Spleen (tissue), 11 donors: ENCODE results near the gene RDX. TPM values are rescaled to one million over a fixed set of nuclear protein-coding genes. Genes with fewer than 3 reads are reported as not detected.

ENCODE experiments used
- DNase-seq: peaks from one replicate; pipeline ENCODE4 v3.0.0-alpha.2; 2020
- H3K27ac ChIP-seq, 8 donors: fragments of 200-600 bp; sonication (generic) in 7 of 8; 1 replicate in 4 of 8; 2 replicates in 4 of 8; pipeline versions ENCODE4 v1.5.0 to v1.8.0; 2016 to 2021; ENCODE audit warnings: inconsistent platforms in 4 of 8, mild to moderate bottlenecking in 4 of 8, moderate library complexity in 1 of 8
- H3K27me3 ChIP-seq, 7 donors: fragments of 200-600 bp; sonication (generic) in 6 of 7; replicated peaks in 1 of 7; 1 replicate in 4 of 7; 2 replicates in 3 of 7; pipeline versions ENCODE4 v1.5.0 to v1.8.0; 2016 to 2021; ENCODE audit warnings: inconsistent platforms in 3 of 7, mild to moderate bottlenecking in 1 of 7
- H3K36me3 ChIP-seq, 6 donors: fragments of 200-600 bp; sonication (generic) in 5 of 6; 1 replicate in 4 of 6; 2 replicates in 2 of 6; pipeline versions ENCODE4 v1.5.0 to v1.8.0; 2016 to 2021; ENCODE audit warnings: inconsistent platforms in 2 of 6
- H3K4me1 ChIP-seq, 6 donors: fragments of 200-600 bp; sonication (generic) in 5 of 6; 1 replicate in 3 of 6; 2 replicates in 3 of 6; pipeline versions ENCODE4 v1.5.0 to v1.8.0; 2016 to 2021; ENCODE audit warnings: inconsistent platforms in 3 of 6
- H3K4me3 ChIP-seq, 8 donors: fragments of 200-600 bp; sonication (generic) in 7 of 8; 1 replicate in 4 of 8; 2 replicates in 4 of 8; pipeline versions ENCODE4 v1.5.0 to v1.8.0; 2016 to 2021; ENCODE audit warnings: inconsistent platforms in 4 of 8, mild to moderate bottlenecking in 4 of 8, moderate library complexity in 2 of 8
- H3K9me3 ChIP-seq, 8 donors: fragments of 200-600 bp; sonication (generic) in 7 of 8; 1 replicate in 4 of 8; 2 replicates in 4 of 8; pipeline versions ENCODE4 v1.5.0 to v1.8.0; 2016 to 2021; ENCODE audit warnings: inconsistent platforms in 4 of 8
- CTCF ChIP-seq, 11 experiments: fragments of 200-600 bp in 7 of 11; fragments of 450-650 bp in 4 of 11; sonication (generic) in 4 of 11; IDR thresholded peaks in 8 of 11; conservative IDR thresholded peaks in 3 of 11; 1 replicate in 7 of 11; 2 replicates in 4 of 11; pipeline versions ENCODE4 v1.4.0 to v1.8.0; 2016 to 2021; ENCODE audit warnings: antibody characterized with exemption in 11 of 11, inconsistent platforms in 4 of 11, mild to moderate bottlenecking in 1 of 11
- POLR2A ChIP-seq, 3 donors: fragments of 450-650 bp; IDR thresholded peaks; one replicate each; pipeline ENCODE4 v1.5.1; 2017; ENCODE audit warnings: antibody characterized with exemption in 3 of 3, mild to moderate bottlenecking in 1 of 3
- POLR2AphosphoS5 ChIP-seq, 3 donors: sonication (generic); formaldehyde crosslinking; IDR thresholded peaks; one replicate each; pipeline ENCODE4 v1.5.1; 2017; ENCODE audit warnings: antibody characterized with exemption in 3 of 3
- WGBS, 5 donors: extraction: QIAGEN DNeasy Blood & Tissue Kit in 3 of 5; methylation state at CpG; one replicate each; pipeline versions ENCODE4 v1.1.5 to v1.1.7; 2013 to 2018; 5-methylcytosine and 5-hydroxymethylcytosine counted together
- intact Hi-C: fragments of 100-400 bp; cut with DNase I; formaldehyde crosslinking; loops from one replicate; pipeline ENCODE4 v1.15.0; 2023; ENCODE audit warnings: low total_unique reads
- polyA plus RNA-seq, 3 donors: library from polyadenylated mRNA; stranded (reverse); fragments of 200-250 nt; gene quantifications; one replicate each; pipeline ENCODE4 v1.2.1, GENCODE V29; 2013
- total RNA-seq, 7 donors: library from RNA; depleted of rRNA in 3 of 7; stranded (reverse); fragments of >200 nt in 3 of 7; fragmentation: NEBNext Ultra II Directional in 4 of 7; extraction: Animal tissue kit (Norgen Biotek cat#: 25700) in 4 of 7; gene quantifications; one replicate each; pipeline versions ENCODE4 v1.1.0 to v1.2.1, GENCODE V29; 2016 to 2021
- donor health status: healthy with polysubstance abuse.
- donor health status: DM: no; HTN: no; CAD: no; lungs with moderate emphysema.
- donor health status: DM: no; HTN: no; CAD: no.
- donor health status: Bipolar disorder and iron deficiency.
- donor health status: healthy.
- donor health status: DM: no; HTN: no; CAD: no.
- donor health status: DM: yes; HTN: yes; CAD: no.

The RDX gene
- total and polyA plus RNA-seq, 10 donors = 11.7 to 138 (median 90.9) TPM

- no peak overlapping the region for H3K4me3 ChIP-seq
- H3K36me3 ChIP-seq = no peaks in the 10 kb centered on the region
- H3K9me3 ChIP-seq = no peaks in the 10 kb centered on the region
- TF ChIP-seq POLR2A (IDR thresholded peaks at IDR 0.05) (no peak), POLR2AphosphoS5 (IDR thresholded peaks at IDR 0.05) (no peak), CTCF (IDR thresholded peaks at IDR 0.05 in 8 of 11, conservative IDR thresholded peaks at IDR 0.05 in 3 of 11) (no peak)
- no peaks in the 10 kb centered on the region for H3K27me3 ChIP-seq
- no peak overlapping the region for H3K27ac ChIP-seq
- no peak for DNase-seq
- peaks cover 5 to 22% (median 11%) of the 10 kb centered on the region in 6 donors for H3K4me1 ChIP-seq
- 88 to 97% (median 95%) methylated on average over 4 of the region's 4 CpGs for WGBS, 5 donors
- intact Hi-C loops = no loop called here
Measured at GRCh38 chr11:110301577-110301976, 5.2 kb upstream of the RDX start.

GRCh38 chr11:110301032-110301431, 4.6 kb upstream of the RDX start:
- intact Hi-C loops = no loop called here
- H3K27me3 ChIP-seq = no peaks in the 10 kb centered on the region
- TF ChIP-seq POLR2A (IDR thresholded peaks at IDR 0.05) = no peak
- no peak for TF ChIP-seq CTCF (IDR thresholded peaks at IDR 0.05 in 8 of 11, conservative IDR thresholded peaks at IDR 0.05 in 3 of 11)
- TF ChIP-seq POLR2AphosphoS5 (IDR thresholded peaks at IDR 0.05) = no peak
- no peak overlapping the region for H3K4me3 ChIP-seq
- no peak overlapping the region for H3K27ac ChIP-seq
- H3K4me1 ChIP-seq = peaks cover 5 to 22% (median 11%) of the 10 kb centered on the region in 6 donors
- H3K36me3 ChIP-seq = no peaks in the 10 kb centered on the region
- DNase-seq = no peak
- WGBS, 5 donors = 92 to 100% (median 98%) methylated on average over 20 to 27 of the region's 27 CpGs
- H3K9me3 ChIP-seq = no peaks in the 10 kb centered on the region

GRCh38 chr11:110299006-110299785, 2.8 kb upstream of the RDX start:
- Histone ChIP-seq H3K9me3 (no peaks in the 10 kb centered on the region), H3K4me3 (no peak overlapping the region), H3K27ac (no peak overlapping the region), H3K36me3 (no peaks in the 10 kb centered on the region), H3K4me1 (peaks cover 12 to 33% (median 24%) of the 10 kb centered on the region in 6 donors), H3K27me3 (no peaks in the 10 kb centered on the region)
- TF ChIP-seq CTCF (IDR thresholded peaks at IDR 0.05 in 8 of 11, conservative IDR thresholded peaks at IDR 0.05 in 3 of 11) = no peak
- TF ChIP-seq POLR2A (IDR thresholded peaks at IDR 0.05) = no peak
- TF ChIP-seq POLR2AphosphoS5 (IDR thresholded peaks at IDR 0.05) = no peak
- DNase-seq = no peak
- 88 to 98% (median 94%) methylated on average over 6 of the region's 6 CpGs for WGBS, 5 donors
- intact Hi-C loops = no loop called here

- intact Hi-C loops = no loop called here
- no peak overlapping the region for H3K27ac ChIP-seq
- peaks cover 20 to 42% (median 32%) of the 10 kb centered on the region in 6 donors for H3K4me1 ChIP-seq
- no peaks in the 10 kb centered on the region for H3K9me3 ChIP-seq
- no peak for DNase-seq
- WGBS, 5 donors = 75 to 84% (median 79%) methylated on average over 5 of the region's 5 CpGs
- H3K36me3 ChIP-seq = no peaks in the 10 kb centered on the region
- H3K27me3 ChIP-seq = no peaks in the 10 kb centered on the region
- no peak overlapping the region for H3K4me3 ChIP-seq
- TF ChIP-seq CTCF (IDR thresholded peaks at IDR 0.05 in 8 of 11, conservative IDR thresholded peaks at IDR 0.05 in 3 of 11) (no peak), POLR2AphosphoS5 (IDR thresholded peaks at IDR 0.05) (no peak), POLR2A (IDR thresholded peaks at IDR 0.05) (no peak)
Measured at GRCh38 chr11:110298301-110298765, 1.9 kb upstream of the RDX start.
